IMR-90 (cell line): ENCODE results near the gene PEX26. TPM values are rescaled to one million over a fixed set of nuclear protein-coding genes. Genes with fewer than 3 reads are reported as not detected.

Experiments used
- ATAC-seq: fragments of 200-7000 bp; cut with Tn5 transposase; 2 replicates; pipeline ENCODE4 v1.9.1; 2020; ENCODE audit warnings: low read depth, mild to moderate bottlenecking, moderate library complexity
- BruUV-seq: library from RNA; stranded (reverse); fragments of 400-500 nt; replicated peaks from 2 replicates; lab custom pipeline; 2021; lab: Mats Ljungman, UMichigan
- CTCF ChIA-PET: fragments of 300-600 bp; formaldehyde crosslinking; extraction: SDS; loops from one replicate; lab custom pipeline; 2021; ENCODE audit warnings: antibody characterized with exemption; lab: Yijun Ruan, JAX
- POLR2A ChIA-PET: fragments of 300-600 bp; sonication (Branson Sonifier 250); formaldehyde crosslinking; loops from one replicate; lab custom pipeline; 2022; ENCODE audit warnings: antibody characterized with exemption; ENCODE audit not compliant: unreplicated experiment; lab: Charles Lee
- DNase-seq: peaks from one replicate; pipeline ENCODE4 v3.0.0; 2013
- H2AFZ ChIP-seq: replicated peaks from 2 replicates; pipeline ENCODE3; 2013; ENCODE audit warnings: low read length, mild to moderate bottlenecking; ENCODE audit not compliant: poor library complexity
- H2AK5ac ChIP-seq: 2 replicates; pipeline ENCODE4 v1.6.1; 2013; ENCODE audit warnings: low read depth, low read length, inconsistent platforms
- H2AK9ac ChIP-seq: replicated peaks from 2 replicates; pipeline ENCODE3; 2013; ENCODE audit warnings: mild to moderate bottlenecking, low read depth, low read length, moderate library complexity; ENCODE audit not compliant: poor library complexity
- H2BK120ac ChIP-seq: 2 replicates; pipeline ENCODE4 v1.6.1; 2013; ENCODE audit warnings: low read depth, low read length, inconsistent platforms
- H2BK15ac ChIP-seq: 3 replicates; pipeline ENCODE4 v1.6.1; 2013; ENCODE audit warnings: low read depth, low read length, inconsistent platforms
- H2BK20ac ChIP-seq: 2 replicates; pipeline ENCODE4 v1.6.1; 2013; ENCODE audit warnings: low read depth, mild to moderate bottlenecking, inconsistent platforms, low read length, moderate library complexity
- H2BK5ac ChIP-seq: 2 replicates; pipeline ENCODE4 v1.6.1; 2013; ENCODE audit warnings: mild to moderate bottlenecking, low read depth, low read length, inconsistent platforms; ENCODE audit not compliant: poor library complexity, severe bottlenecking
- H3K14ac ChIP-seq: replicated peaks from 2 replicates; pipeline ENCODE4 v1.6.1; 2013; ENCODE audit warnings: low read depth, low read length, inconsistent platforms
- H3K18ac ChIP-seq: 2 replicates; pipeline ENCODE4 v1.6.1; 2013; ENCODE audit warnings: low read depth, low read length, control low read depth
- H3K23ac ChIP-seq: 2 replicates; pipeline ENCODE4 v1.6.1; 2013; ENCODE audit warnings: low read depth, low read length, inconsistent platforms
- H3K27ac ChIP-seq: 2 replicates; pipeline ENCODE4 v1.5.1; 2013; ENCODE audit warnings: mild to moderate bottlenecking, control low read depth, low read length; ENCODE audit not compliant: insufficient read depth
- H3K27me3 ChIP-seq: 2 replicates; pipeline ENCODE4 v1.6.1; 2013; ENCODE audit warnings: low read length; ENCODE audit not compliant: control insufficient read depth, insufficient read depth
- H3K36me3 ChIP-seq: 2 replicates; pipeline ENCODE4 v1.6.1; 2013; ENCODE audit warnings: low read length, mixed read lengths; ENCODE audit not compliant: control insufficient read depth, insufficient read depth
- H3K4ac ChIP-seq: 2 replicates; pipeline ENCODE4 v1.6.1; 2013; ENCODE audit warnings: low read depth, low read length, inconsistent platforms
- H3K4me1 ChIP-seq: 2 replicates; pipeline ENCODE4 v1.6.1; 2013; ENCODE audit warnings: low read length, mixed read lengths; ENCODE audit not compliant: control insufficient read depth, insufficient read depth
- H3K4me2 ChIP-seq: 2 replicates; pipeline ENCODE4 v1.6.1; 2013; ENCODE audit warnings: low read depth, mild to moderate bottlenecking, control low read depth, low read length, moderate library complexity
- H3K4me3 ChIP-seq: 2 replicates; pipeline ENCODE4 v1.5.1; 2013; ENCODE audit warnings: low read depth, mild to moderate bottlenecking, control low read depth, low read length, moderate library complexity; ENCODE audit not compliant: insufficient read depth
- H3K56ac ChIP-seq: 2 replicates; pipeline ENCODE4 v1.6.1; 2013; ENCODE audit warnings: low read length, inconsistent platforms; ENCODE audit not compliant: insufficient read depth; ENCODE audit errors: extremely low read depth
- H3K79me1 ChIP-seq, 2 experiments: 2 replicates each; pipeline ENCODE4 v1.6.1; 2013; ENCODE audit warnings: low read length in 2 of 2, inconsistent platforms in 1 of 2, low read depth in 1 of 2
- H3K9ac ChIP-seq: 2 replicates; pipeline ENCODE4 v1.6.1; 2013; ENCODE audit warnings: low read depth, low read length, control low read depth
- H3K9me1 ChIP-seq: 2 replicates; pipeline ENCODE4 v1.6.1; 2013; ENCODE audit warnings: low read length, inconsistent platforms; ENCODE audit not compliant: insufficient read depth
- H3K9me3 ChIP-seq: 2 replicates; pipeline ENCODE4 v1.6.1; 2013; ENCODE audit warnings: low read length; ENCODE audit not compliant: control insufficient read depth, insufficient read depth
- H4K20me1 ChIP-seq: 2 replicates; pipeline ENCODE4 v1.6.1; 2013; ENCODE audit warnings: low read length, inconsistent platforms; ENCODE audit not compliant: insufficient read depth
- H4K5ac ChIP-seq: 2 replicates; pipeline ENCODE4 v1.6.1; 2013; ENCODE audit warnings: mild to moderate bottlenecking, low read depth, low read length, control low read depth
- H4K8ac ChIP-seq, 2 experiments: 2 replicates each; pipeline ENCODE4 v1.6.1; 2013; ENCODE audit warnings: low read depth in 2 of 2, low read length in 2 of 2, control low read depth in 1 of 2, inconsistent platforms in 1 of 2
- H4K91ac ChIP-seq: 2 replicates; pipeline ENCODE4 v1.6.1; 2013; ENCODE audit warnings: low read depth, low read length, inconsistent platforms; ENCODE audit not compliant: insufficient read depth
- BHLHE40 ChIP-seq: fragments of 150-350 bp; IDR thresholded peaks from 2 replicates; pipeline ENCODE4 v1.6.1; 2016; ENCODE audit warnings: mild to moderate bottlenecking, low read depth, low read length
- CEBPB ChIP-seq: IDR thresholded peaks from 2 replicates; pipeline ENCODE4 v1.6.1; 2012; ENCODE audit warnings: low read depth, low read length, improper control_type of control experiment
- CHD1 ChIP-seq: IDR thresholded peaks from 2 replicates; pipeline ENCODE4 v1.6.1; 2012; ENCODE audit warnings: low read depth, low read length, improper control_type of control experiment
- FOS ChIP-seq: fragments of 150-350 bp; IDR thresholded peaks from 2 replicates; pipeline ENCODE4 v1.6.1; 2016; ENCODE audit warnings: low read depth, low read length
- MAFK ChIP-seq: IDR thresholded peaks from 2 replicates; pipeline ENCODE4 v1.6.1; 2012; ENCODE audit warnings: low read depth, low read length, improper control_type of control experiment
- MAZ ChIP-seq: IDR thresholded peaks from 2 replicates; pipeline ENCODE4 v1.6.1; 2012; ENCODE audit warnings: low read depth, mild to moderate bottlenecking, low read length, improper control_type of control experiment, moderate library complexity, borderline replicate concordance
- NFE2L2 ChIP-seq: fragments of 150-350 bp; IDR thresholded peaks from 2 replicates; pipeline ENCODE4 v1.6.1; 2016; ENCODE audit warnings: low read depth, mild to moderate bottlenecking, low read length
- POLR2A ChIP-seq: IDR thresholded peaks from 2 replicates; pipeline ENCODE4 v1.6.1; 2012; ENCODE audit warnings: mild to moderate bottlenecking, low read depth, low read length
- RAD21 ChIP-seq: IDR thresholded peaks from 2 replicates; pipeline ENCODE4 v1.6.1; 2012; ENCODE audit warnings: low read length, improper control_type of control experiment
- RCOR1 ChIP-seq: IDR thresholded peaks from 2 replicates; pipeline ENCODE4 v1.6.1; 2012; ENCODE audit warnings: mild to moderate bottlenecking, low read length, improper control_type of control experiment; ENCODE audit not compliant: insufficient replicate concordance
- RFX5 ChIP-seq: IDR thresholded peaks from 2 replicates; pipeline ENCODE4 v1.8.0; 2012; ENCODE audit warnings: low read depth, mild to moderate bottlenecking, low read length, moderate library complexity
- SMC3 ChIP-seq: fragments of 150-350 bp; IDR thresholded peaks from 2 replicates; pipeline ENCODE4 v1.6.1; 2016; ENCODE audit warnings: low read depth, mild to moderate bottlenecking, antibody characterized with exemption, low read length, moderate library complexity
- WGBS, 2 experiments: methylation state at CpG; one replicate each; pipeline versions ENCODE4 v1.1.5 to v1.1.7; 2013; ENCODE audit warnings: missing lambda C conversion rate in 2 of 2; ENCODE audit not compliant: insufficient read length in 1 of 2; ENCODE audit errors: extremely low coverage in 2 of 2; 5-methylcytosine and 5-hydroxymethylcytosine counted together
- dilution Hi-C: fragments of 300-500 bp; cut with HindIII; formaldehyde crosslinking; loops from one replicate; pipeline ENCODE4 v1.14.3; 2018; ENCODE audit warnings: low sequenced_read_pairs; ENCODE audit not compliant: unreplicated experiment
- in situ Hi-C: fragments of 300-500 bp; cut with MboI; formaldehyde crosslinking; loops from 3 replicates; pipeline ENCODE4 v1.14.3; 2019; ENCODE audit warnings: low sequenced_read_pairs, inconsistent platforms, mixed read lengths
- intact Hi-C: fragments of 100-400 bp; cut with micrococcal nuclease; formaldehyde crosslinking; loops from 2 replicates; pipeline ENCODE4 v1.10.0; 2022
- polyA plus RNA-seq, 3 experiments: library from polyadenylated mRNA; depleted of rRNA; stranded (reverse); fragments of >200 nt; gene quantifications; 2 replicates each; pipeline ENCODE4 v1.2.3, GENCODE V29; 2012; ENCODE audit warnings: low replicate concordance in 1 of 3
- total RNA-seq: library from RNA; depleted of rRNA; stranded (reverse); fragments of >200 nt; gene quantifications from 2 replicates; pipeline ENCODE4 v1.2.3, GENCODE V29; 2012
- TF ChIP-seq, protein P1 (sequence below): fragments of 150-350 bp; IDR thresholded peaks from 2 replicates; pipeline ENCODE4 v1.6.1; 2017; ENCODE audit warnings: mild to moderate bottlenecking, antibody characterized with exemption, low read length, low read depth
- TF ChIP-seq, protein P2 (sequence below): fragments of 150-350 bp; IDR thresholded peaks from 2 replicates; pipeline ENCODE4 v1.6.1; 2016; ENCODE audit warnings: low read depth, mild to moderate bottlenecking, low read length, moderate library complexity, borderline replicate concordance

The PEX26 gene
- total and polyA plus RNA-seq, 2 of the 4 experiments (the other 2 are of a cell fraction): 12.2 to 18.5 TPM

GRCh38 chr22:18075720-18076497 lies 1.9 kb upstream of the PEX26 start:
- BruUV-seq: no TSS peak
- peaks cover 19 to 30% of the 10 kb centered on the region in 2 experiments; a peak in 3 of 4 replicates for H3K79me1 ChIP-seq
- no peak overlapping the region for H4K5ac ChIP-seq
- in situ Hi-C loops: no loop called here
- H2BK5ac ChIP-seq: no peak overlapping the region
- H3K18ac ChIP-seq: no peak overlapping the region
- no peaks in the 10 kb centered on the region for H3K9me1 ChIP-seq
- no peak overlapping the region for H3K4me3 ChIP-seq
- dilution Hi-C loops: no loop called here
- no peak overlapping the region for H2AK5ac ChIP-seq
- no peak overlapping the region for H3K56ac ChIP-seq
- 10% methylated on average over 6 of the region's 13 CpGs; no CpG with 5 or more reads in 1 of the 2 experiments for WGBS, 2 experiments
- H3K9me3 ChIP-seq: no peaks in the 10 kb centered on the region
- H3K4me1 ChIP-seq: peaks cover 2% of the 10 kb centered on the region
- H3K9ac ChIP-seq: no peak overlapping the region
- H3K4me2 ChIP-seq: peak overlapping the region; percentile 3; the same call in 1 of the 2 replicates
- no peak overlapping the region for H3K27ac ChIP-seq
- CTCF ChIA-PET: interaction anchor here (0.6 to 3.1 kb wide), 25 partner anchors 10 to 332 kb away, joined by 3 to 22 read pairs (median 4); no protein-coding TSS in a partner anchor
- H2AFZ ChIP-seq: peak overlapping the region; percentile 37
- ATAC-seq (peak; percentile 62), DNase-seq (peak; percentile 91)
- H2BK20ac ChIP-seq: peak overlapping the region; percentile 33; the same call in 1 of the 2 replicates
- peak overlapping the region in 1 of 2 experiments; percentile 14; a peak in 2 of 4 replicates for H4K8ac ChIP-seq
- no peaks in the 10 kb centered on the region for H3K27me3 ChIP-seq
- no peak overlapping the region for H2AK9ac ChIP-seq
- H4K91ac ChIP-seq: no peak overlapping the region
- no peak overlapping the region for H3K23ac ChIP-seq
- intact Hi-C loops: loop anchor here (1.0 to 10.0 kb wide), 8 partner anchors 51 to 1001 kb away; partner anchors contain the start of gene MICAL3
- H2BK120ac ChIP-seq: no peak overlapping the region
- H2BK15ac ChIP-seq: no peak overlapping the region
- H4K20me1 ChIP-seq: no peaks in the 10 kb centered on the region
- POLR2A ChIA-PET: interaction anchor here (0.6 to 0.8 kb wide), 2 partner anchors 165 to 229 kb away, joined by 3 to 4 read pairs; no protein-coding TSS in a partner anchor
- no peak overlapping the region for H3K14ac ChIP-seq
- H3K36me3 ChIP-seq: peaks cover 3% of the 10 kb centered on the region
- no peak overlapping the region for H3K4ac ChIP-seq
- no peak for TF ChIP-seq MAFK
- peak; percentile 42; the same call in 1 of the 2 replicates for TF ChIP-seq BHLHE40
- TF ChIP-seq RCOR1: no peak
- TF ChIP-seq NFE2L2: no peak
- TF ChIP-seq CEBPB: no peak
- no peak for TF ChIP-seq MAZ
- TF ChIP-seq, protein P1, sequence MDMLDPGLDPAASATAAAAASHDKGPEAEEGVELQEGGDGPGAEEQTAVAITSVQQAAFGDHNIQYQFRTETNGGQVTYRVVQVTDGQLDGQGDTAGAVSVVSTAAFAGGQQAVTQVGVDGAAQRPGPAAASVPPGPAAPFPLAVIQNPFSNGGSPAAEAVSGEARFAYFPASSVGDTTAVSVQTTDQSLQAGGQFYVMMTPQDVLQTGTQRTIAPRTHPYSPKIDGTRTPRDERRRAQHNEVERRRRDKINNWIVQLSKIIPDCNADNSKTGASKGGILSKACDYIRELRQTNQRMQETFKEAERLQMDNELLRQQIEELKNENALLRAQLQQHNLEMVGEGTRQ: no peak
- TF ChIP-seq, protein P2, sequence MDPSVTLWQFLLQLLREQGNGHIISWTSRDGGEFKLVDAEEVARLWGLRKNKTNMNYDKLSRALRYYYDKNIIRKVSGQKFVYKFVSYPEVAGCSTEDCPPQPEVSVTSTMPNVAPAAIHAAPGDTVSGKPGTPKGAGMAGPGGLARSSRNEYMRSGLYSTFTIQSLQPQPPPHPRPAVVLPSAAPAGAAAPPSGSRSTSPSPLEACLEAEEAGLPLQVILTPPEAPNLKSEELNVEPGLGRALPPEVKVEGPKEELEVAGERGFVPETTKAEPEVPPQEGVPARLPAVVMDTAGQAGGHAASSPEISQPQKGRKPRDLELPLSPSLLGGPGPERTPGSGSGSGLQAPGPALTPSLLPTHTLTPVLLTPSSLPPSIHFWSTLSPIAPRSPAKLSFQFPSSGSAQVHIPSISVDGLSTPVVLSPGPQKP: no peak
- TF ChIP-seq POLR2A: peak; percentile 55
- peak; percentile 98 for TF ChIP-seq SMC3
- TF ChIP-seq CHD1: no peak
- no peak for TF ChIP-seq FOS
- peak; percentile 99 for TF ChIP-seq RAD21
- TF ChIP-seq RFX5: no peak
